Thyroid gland (tissue), 4 donors: Measurements from ENCODE around the gene SULF2. TPM values are rescaled to one million over a fixed set of nuclear protein-coding genes. Genes with fewer than 3 reads are reported as not detected.
"Not testable (repeated sequence)": the region's sequence is repeated elsewhere in the genome, so short reads cannot be mapped to it uniquely, and the experiment has no call there.

Source experiments
- DNase-seq, 2 donors: peaks; one replicate each; pipeline ENCODE4 v3.0.0-alpha.2; 2019
- H3K27ac ChIP-seq, 3 donors: fragments of 200-600 bp; sonication (generic); 1 replicate in 2 of 3; 2 replicates in 1 of 3; pipeline ENCODE4 v1.5.1; 2016 to 2019; ENCODE audit warnings: mild to moderate bottlenecking in 1 of 3, moderate library complexity in 1 of 3
- H3K27me3 ChIP-seq: fragments of 200-600 bp; sonication (generic); one replicate; pipeline ENCODE4 v1.5.1; 2019
- H3K36me3 ChIP-seq, 2 donors: fragments of 200-600 bp; sonication (generic); one replicate each; pipeline ENCODE4 v1.5.1; 2016 to 2019
- H3K4me1 ChIP-seq, 2 donors: fragments of 200-600 bp; sonication (generic); one replicate each; pipeline ENCODE4 v1.5.1; 2017 to 2019
- H3K4me3 ChIP-seq, 3 donors: fragments of 200-600 bp; sonication (generic); replicated peaks in 1 of 3; 1 replicate in 2 of 3; 2 replicates in 1 of 3; pipeline ENCODE4 v1.5.1; 2016; ENCODE audit warnings: mild to moderate bottlenecking in 1 of 3
- H3K9me3 ChIP-seq: fragments of 200-600 bp; sonication (generic); one replicate; pipeline ENCODE4 v1.5.1; 2017
- CTCF ChIP-seq, 6 experiments: fragments of 200-600 bp in 3 of 6; fragments of 450-650 bp in 3 of 6; sonication (generic) in 3 of 6; IDR thresholded peaks; one replicate each; pipeline ENCODE4 v1.5.1; 2016 to 2019; ENCODE audit warnings: antibody characterized with exemption in 6 of 6, mild to moderate bottlenecking in 2 of 6, inconsistent platforms in 1 of 6, moderate library complexity in 1 of 6
- POLR2A ChIP-seq, 2 donors: fragments of 450-650 bp; IDR thresholded peaks; one replicate each; pipeline ENCODE4 v1.6.1; 2017; ENCODE audit warnings: antibody characterized with exemption in 2 of 2, mild to moderate bottlenecking in 2 of 2, moderate library complexity in 1 of 2
- WGBS, 2 donors: methylation state at CpG; one replicate each; pipeline ENCODE4 v1.1.5; 2017; 5-methylcytosine and 5-hydroxymethylcytosine counted together
- intact Hi-C: fragments of 100-400 bp; cut with DNase I; formaldehyde crosslinking; loops from one replicate; pipeline ENCODE4 v1.15.1; 2023
- total RNA-seq, 4 donors: library from RNA; depleted of rRNA; stranded (reverse); fragments of >200 nt; gene quantifications; one replicate each; pipeline ENCODE4 v1.2.3, GENCODE V29; 2016

The SULF2 gene
- total RNA-seq, result 10 to 100 TPM; 39.4 to 90.6 (median 55.4) TPM

GRCh38 chr20:47785311-47785853 is at the start of gene SULF2:
Gene SULF2 (minus strand): TSS chr20:47785481. CDS start chr20:47757363, 28,118 bp downstream.
- TF ChIP-seq POLR2A (IDR thresholded peaks at IDR 0.05) (peak in 1 of 2 donors; percentile 10), CTCF (IDR thresholded peaks at IDR 0.05) (no peak)
- H3K4me1 ChIP-seq, result peaks cover 8 to 30% of the 10 kb centered on the region in 2 donors

GRCh38 chr20:47831675-47832074 is 46.4 kb upstream of the SULF2 start:
- H3K4me1 ChIP-seq, intact Hi-C loops, H3K36me3 ChIP-seq, H3K27me3 ChIP-seq, H3K9me3 ChIP-seq, H3K27ac ChIP-seq, H3K4me3 ChIP-seq, DNase-seq: not testable (repeated sequence)
- no CpG with 5 or more reads among the region's 7 CpGs for WGBS, 2 donors

More at GRCh38 chr20:47785311-47785853, at the start of gene SULF2:
- peak; percentile 31 to 48 for DNase-seq
- peak within 1 kb of the TSS in 2 of 3 donors; percentile 30 to 45 for H3K4me3 ChIP-seq
- H3K27ac ChIP-seq, result peak within 1 kb of the TSS; percentile 60 to 76 (median 66)
- H3K9me3 ChIP-seq, result no peaks in the 10 kb centered on the region
- no peaks in the 10 kb centered on the region for H3K36me3 ChIP-seq
- 3% methylated on average over 21 of the region's 82 CpGs; no CpG with 5 or more reads in 1 of the 2 donors for WGBS, 2 donors
- intact Hi-C loops, result loop anchor here (10.0 kb wide), 1 partner anchor 839 kb away; no protein-coding TSS in a partner anchor
- H3K27me3 ChIP-seq, result no peaks in the 10 kb centered on the region

DNA sequence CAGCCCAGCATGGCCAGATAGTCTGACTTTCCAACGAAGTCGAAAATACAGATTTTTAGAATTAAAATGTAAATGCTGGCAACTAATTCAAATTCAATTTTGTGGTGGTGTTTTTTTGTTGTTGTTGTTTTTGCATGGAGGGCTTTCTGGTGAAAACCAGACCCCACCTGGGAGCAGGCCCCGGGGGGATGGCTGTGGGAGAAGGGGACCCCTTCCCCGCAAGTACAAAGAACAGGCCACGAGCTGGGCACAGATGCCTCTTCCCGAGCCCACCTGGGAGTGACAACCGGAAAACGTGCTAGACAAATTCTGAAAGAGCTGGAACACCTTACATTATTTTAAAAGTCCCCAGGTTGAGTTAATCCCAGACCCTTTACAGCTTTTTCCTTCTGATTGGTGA is 41.4 kb upstream of the SULF2 start:
- H3K4me1 ChIP-seq, DNase-seq, H3K27ac ChIP-seq, H3K36me3 ChIP-seq, H3K4me3 ChIP-seq, H3K27me3 ChIP-seq, intact Hi-C loops, H3K9me3 ChIP-seq: not testable (repeated sequence)
- WGBS, 2 donors, result 79 to 86% methylated on average over 8 of the region's 8 CpGs

DNA sequence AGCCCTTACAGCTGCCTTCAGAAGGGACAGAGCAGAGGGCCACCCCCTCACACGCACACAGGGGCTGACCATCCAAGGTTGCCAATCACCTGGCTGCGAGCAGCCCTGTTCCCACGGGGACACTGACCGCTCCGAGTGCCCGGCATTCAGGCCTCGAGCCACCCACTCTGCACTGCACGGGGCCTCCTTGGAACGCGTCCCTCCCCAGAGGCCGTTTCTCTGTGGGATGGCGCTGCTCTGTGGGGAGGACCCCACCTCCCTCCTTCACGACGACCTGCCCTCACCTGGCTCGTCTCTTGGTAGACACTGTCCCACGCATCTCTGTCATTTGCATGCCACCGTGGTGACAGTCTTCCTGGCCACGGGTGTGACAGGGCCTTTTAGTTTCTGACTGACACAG is 40.7 kb upstream of the SULF2 start:
- H3K4me3 ChIP-seq, intact Hi-C loops, DNase-seq, H3K36me3 ChIP-seq, H3K9me3 ChIP-seq, H3K27me3 ChIP-seq, H3K4me1 ChIP-seq, H3K27ac ChIP-seq: not testable (repeated sequence)
- 80 to 81% methylated on average over 15 of the region's 18 CpGs for WGBS, 2 donors

GRCh38 chr20:47825011-47825762 is 39.9 kb upstream of the SULF2 start:
- intact Hi-C loops, result no loop called here
- H3K4me1 ChIP-seq, result peaks cover 8% of the 10 kb centered on the region in 2 donors
- no peak for DNase-seq
- TF ChIP-seq CTCF (IDR thresholded peaks at IDR 0.05), result no peak
- no peak for TF ChIP-seq POLR2A (IDR thresholded peaks at IDR 0.05)
- no peak overlapping the region for H3K27ac ChIP-seq
- no peaks in the 10 kb centered on the region for H3K9me3 ChIP-seq
- H3K36me3 ChIP-seq, result no peaks in the 10 kb centered on the region
- no peaks in the 10 kb centered on the region for H3K27me3 ChIP-seq
- WGBS, 2 donors, result 94 to 96% methylated on average over 8 to 10 of the region's 12 CpGs
- H3K4me3 ChIP-seq, result no peak overlapping the region

- peak; percentile 28 to 58 for DNase-seq
- peaks cover 8 to 12% of the 10 kb centered on the region in 2 donors for H3K4me1 ChIP-seq
- H3K36me3 ChIP-seq, H3K4me3 ChIP-seq, H3K9me3 ChIP-seq, H3K27me3 ChIP-seq, intact Hi-C loops: not testable (repeated sequence)
- H3K27ac ChIP-seq, result peak overlapping the region in 2 of 3 donors; percentile 18 to 31
- WGBS, 2 donors, result 57 to 73% methylated on average over 12 of the region's 12 CpGs
Measured at GRCh38 chr20:47823941-47824340, 38.7 kb upstream of the SULF2 start.

DNA sequence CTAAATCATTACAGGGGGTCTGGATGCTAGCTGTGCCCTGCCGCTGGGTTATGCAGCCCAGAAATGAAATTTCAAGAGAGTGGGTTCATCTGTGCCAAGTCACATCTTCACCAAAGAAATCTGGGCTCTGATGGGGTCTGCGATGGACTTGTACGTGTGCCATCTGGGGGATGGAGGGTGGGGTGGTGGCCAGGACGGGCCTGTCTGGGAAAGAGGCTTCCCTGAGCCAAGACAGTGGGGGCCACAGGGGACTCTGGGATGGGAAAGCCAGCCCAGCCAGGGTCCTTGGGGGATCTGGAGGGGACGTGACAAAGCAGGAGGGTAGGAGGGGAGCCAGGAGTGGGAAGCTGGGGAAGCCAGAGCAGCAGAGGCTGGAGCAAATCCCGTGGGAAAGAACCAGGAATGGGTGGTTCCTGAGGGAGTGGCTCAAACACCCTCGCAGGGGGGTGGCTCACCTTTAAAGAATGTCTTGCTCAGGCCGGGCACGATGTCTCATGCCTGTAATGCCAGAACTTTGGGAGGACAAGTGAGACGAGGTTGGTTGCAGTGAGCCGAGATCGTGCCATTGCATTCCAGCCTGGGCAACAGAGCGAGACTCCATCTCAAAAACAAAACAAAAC is 36.3 kb upstream of the SULF2 start:
- H3K27ac ChIP-seq, result no peak overlapping the region
- 49 to 61% methylated on average over 13 of the region's 13 CpGs for WGBS, 2 donors
- TF ChIP-seq POLR2A (IDR thresholded peaks at IDR 0.05), result no peak
- TF ChIP-seq CTCF (IDR thresholded peaks at IDR 0.05), result no peak
- DNase-seq, result peak; percentile 35 to 68
- no peaks in the 10 kb centered on the region for H3K36me3 ChIP-seq
- no peak overlapping the region for H3K4me3 ChIP-seq
- no peaks in the 10 kb centered on the region for H3K9me3 ChIP-seq
- H3K4me1 ChIP-seq, result peaks cover 8 to 12% of the 10 kb centered on the region in 2 donors
- H3K27me3 ChIP-seq, result no peaks in the 10 kb centered on the region
- intact Hi-C loops, result no loop called here
